Liver (tissue), 9 donors: Measurements from ENCODE around the gene PRKD1. TPM values are rescaled to one million over a fixed set of nuclear protein-coding genes. Genes with fewer than 3 reads are reported as not detected.

ENCODE experiments used
- DNase-seq: peaks from one replicate; pipeline ENCODE4 v3.0.0-alpha.2; 2017; ENCODE audit warnings: low spot score
- H3K27ac ChIP-seq, 2 donors: one replicate each; pipeline ENCODE4 v1.7.0; 2013; ENCODE audit warnings: inconsistent platforms in 2 of 2, low read length in 2 of 2, control low read depth in 1 of 2, low read depth in 1 of 2, mild to moderate bottlenecking in 1 of 2
- H3K27me3 ChIP-seq, 4 donors: one replicate each; pipeline versions ENCODE4 v1.6.1 to v1.7.0; 2013; ENCODE audit warnings: low read length in 3 of 4, inconsistent platforms in 1 of 4, mild to moderate bottlenecking in 1 of 4, moderate library complexity in 1 of 4; ENCODE audit not compliant: control insufficient read depth in 4 of 4, insufficient read depth in 4 of 4
- H3K36me3 ChIP-seq, 4 donors: one replicate each; pipeline versions ENCODE4 v1.6.1 to v1.7.0; 2013; ENCODE audit warnings: low read length in 3 of 4, mild to moderate bottlenecking in 3 of 4, low read depth in 1 of 4, moderate library complexity in 1 of 4; ENCODE audit not compliant: control insufficient read depth in 4 of 4, insufficient read depth in 3 of 4
- H3K4me1 ChIP-seq, 4 donors: one replicate each; pipeline versions ENCODE4 v1.6.1 to v1.7.0; 2013; ENCODE audit warnings: low read length in 3 of 4, mild to moderate bottlenecking in 3 of 4, moderate library complexity in 1 of 4; ENCODE audit not compliant: control insufficient read depth in 4 of 4, insufficient read depth in 4 of 4
- H3K4me3 ChIP-seq, 3 donors: one replicate each; pipeline versions ENCODE4 v1.6.1 to v1.7.0; 2013; ENCODE audit warnings: low read length in 3 of 3, control low read depth in 1 of 3, low read depth in 1 of 3, mild to moderate bottlenecking in 1 of 3
- H3K9ac ChIP-seq, 2 donors: one replicate each; pipeline ENCODE4 v1.7.0; 2013; ENCODE audit warnings: low read length in 2 of 2, mild to moderate bottlenecking in 2 of 2, moderate library complexity in 2 of 2, control low read depth in 1 of 2, low read depth in 1 of 2
- H3K9me3 ChIP-seq, 4 donors: one replicate each; pipeline versions ENCODE4 v1.6.1 to v1.7.0; 2013; ENCODE audit warnings: low read length in 3 of 4; ENCODE audit not compliant: control insufficient read depth in 4 of 4
- EGR1 ChIP-seq, 2 donors: IDR thresholded peaks; 2 replicates each; pipeline ENCODE4 v1.6.1; 2016 to 2018; ENCODE audit warnings: antibody characterized with exemption in 2 of 2, low read depth in 2 of 2
- FOXA1 ChIP-seq: IDR thresholded peaks from 2 replicates; pipeline ENCODE4 v1.6.1; 2016; ENCODE audit warnings: antibody characterized with exemption
- FOXA2 ChIP-seq: IDR thresholded peaks from 2 replicates; pipeline ENCODE4 v1.6.1; 2016; ENCODE audit warnings: antibody characterized with exemption
- GABPA ChIP-seq, 2 donors: IDR thresholded peaks in 1 of 2; conservative IDR thresholded peaks in 1 of 2; 2 replicates each; pipeline ENCODE4 v1.6.1; 2016; ENCODE audit warnings: antibody characterized with exemption in 2 of 2, mild to moderate bottlenecking in 1 of 2, moderate library complexity in 1 of 2
- HNF4A ChIP-seq, 2 donors: conservative IDR thresholded peaks; 2 replicates each; pipeline ENCODE4 v1.6.1; 2016; ENCODE audit warnings: antibody characterized with exemption in 2 of 2, mild to moderate bottlenecking in 2 of 2
- HNF4G ChIP-seq: IDR thresholded peaks from 2 replicates; pipeline ENCODE4 v1.6.1; 2016; ENCODE audit warnings: antibody characterized with exemption
- JUND ChIP-seq, 2 donors: IDR thresholded peaks; 2 replicates each; pipeline ENCODE4 v1.6.1; 2016; ENCODE audit warnings: antibody characterized with exemption in 2 of 2
- NR2F2 ChIP-seq: IDR thresholded peaks from 2 replicates; pipeline ENCODE4 v1.6.1; 2016; ENCODE audit warnings: antibody characterized with exemption
- RAD21 ChIP-seq, 2 donors: IDR thresholded peaks; 2 replicates each; pipeline ENCODE4 v1.6.1; 2016; ENCODE audit warnings: antibody characterized with exemption in 2 of 2, mild to moderate bottlenecking in 2 of 2
- RXRA ChIP-seq, 2 donors: IDR thresholded peaks; 2 replicates each; pipeline ENCODE4 v1.6.1; 2017 to 2018; ENCODE audit warnings: antibody characterized with exemption in 2 of 2, mild to moderate bottlenecking in 1 of 2
- SP1 ChIP-seq: IDR thresholded peaks from 2 replicates; pipeline ENCODE4 v1.6.1; 2018; ENCODE audit warnings: antibody characterized with exemption, mild to moderate bottlenecking
- TAF1 ChIP-seq: conservative IDR thresholded peaks from 2 replicates; pipeline ENCODE4 v1.6.1; 2016; ENCODE audit warnings: antibody characterized with exemption, mild to moderate bottlenecking
- YY1 ChIP-seq: IDR thresholded peaks from 2 replicates; pipeline ENCODE4 v1.6.1; 2016; ENCODE audit warnings: antibody characterized with exemption, mild to moderate bottlenecking
- polyA plus RNA-seq, 2 donors: library from polyadenylated mRNA; stranded (reverse) in 1 of 2; unstranded in 1 of 2; fragments of 200-250 nt in 1 of 2; fragments of >200 nt in 1 of 2; fragmentation: Nextera tagmentation in 1 of 2; extraction: Ambion mirVana in 1 of 2; gene quantifications; one replicate each; pipeline versions ENCODE4 v1.2.1 to v1.2.3, GENCODE V29; 2013 to 2015
- total RNA-seq, 2 donors: library from RNA; depleted of rRNA; stranded (reverse); fragments of >200 nt; gene quantifications; one replicate each; pipeline ENCODE4 v1.2.3, GENCODE V29; 2014
- TF ChIP-seq, protein P1 (sequence below): fragments of 150-350 bp; IDR thresholded peaks from 2 replicates; pipeline ENCODE4 v1.5.1; 2017; ENCODE audit warnings: improper control_type of control experiment, low read depth, low read length; ENCODE audit not compliant: missing input control
- TF ChIP-seq, protein P2 (sequence below): IDR thresholded peaks from 2 replicates; pipeline ENCODE4 v1.6.1; 2016; ENCODE audit warnings: antibody characterized with exemption
- TF ChIP-seq, protein P3 (sequence below): IDR thresholded peaks from 2 replicates; pipeline ENCODE4 v1.6.1; 2016; ENCODE audit warnings: antibody characterized with exemption
- TF ChIP-seq, protein P4 (sequence below): IDR thresholded peaks from 2 replicates; pipeline ENCODE4 v1.6.1; 2016; ENCODE audit warnings: antibody characterized with exemption
- TF ChIP-seq, protein P5 (sequence below): IDR thresholded peaks from 2 replicates; pipeline ENCODE4 v1.6.1; 2016; ENCODE audit warnings: antibody characterized with exemption, mild to moderate bottlenecking
- donor health status: healthy.
- donor health status: healthy.
- donor health status: healthy.
- donor health status: healthy.
- donor health status: healthy.

The PRKD1 gene
- total and polyA plus RNA-seq, 4 donors, result 0.85 to 5.0 (median 0.99) TPM

DNA sequence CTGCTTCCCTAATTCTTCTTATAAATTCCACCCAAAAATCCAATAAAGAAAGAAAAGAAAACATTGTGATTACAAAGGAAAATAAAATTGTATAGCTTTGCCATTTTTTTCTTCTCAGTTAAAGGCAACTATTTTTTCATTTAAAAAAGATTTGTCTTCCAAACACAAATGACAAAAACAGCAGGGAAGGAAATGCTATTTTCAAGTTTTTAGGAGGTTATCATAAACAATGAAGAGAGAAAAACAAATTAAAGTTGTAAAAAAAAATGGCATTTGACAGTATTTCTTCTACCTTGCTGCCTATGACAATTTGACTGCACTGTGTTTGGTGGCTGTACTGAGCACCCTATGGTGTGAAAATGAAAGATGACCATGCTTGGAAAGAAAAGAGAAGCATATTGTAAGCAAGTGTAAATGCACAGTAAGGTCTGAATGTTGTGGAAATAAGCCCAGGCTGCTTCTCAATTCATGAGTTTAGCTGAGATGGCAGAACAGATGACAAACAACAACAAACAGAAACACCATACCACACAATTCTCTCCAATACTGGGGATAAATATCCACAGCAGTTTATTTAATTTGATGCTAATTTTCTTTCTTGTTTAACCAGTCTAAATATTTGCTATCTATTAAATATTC, 109.8 kb downstream of the PRKD1 start:
- H3K4me1 ChIP-seq, result no peaks in the 10 kb centered on the region
- TF ChIP-seq HNF4A (conservative IDR thresholded peaks at IDR 0.05) (no peak), YY1 (no peak), HNF4G (no peak), JUND (IDR thresholded peaks at IDR 0.05) (no peak), RAD21 (IDR thresholded peaks at IDR 0.05) (no peak), NR2F2 (no peak), FOXA1 (no peak), GABPA (IDR thresholded peaks at IDR 0.05 in 1 of 2, conservative IDR thresholded peaks at IDR 0.05 in 1 of 2) (no peak), TAF1 (no peak), SP1 (no peak), EGR1 (IDR thresholded peaks at IDR 0.05; ENCODE audit: low read depth in 2 of 2) (no peak), RXRA (IDR thresholded peaks at IDR 0.05) (no peak), FOXA2 (no peak)
- TF ChIP-seq, protein P1, sequence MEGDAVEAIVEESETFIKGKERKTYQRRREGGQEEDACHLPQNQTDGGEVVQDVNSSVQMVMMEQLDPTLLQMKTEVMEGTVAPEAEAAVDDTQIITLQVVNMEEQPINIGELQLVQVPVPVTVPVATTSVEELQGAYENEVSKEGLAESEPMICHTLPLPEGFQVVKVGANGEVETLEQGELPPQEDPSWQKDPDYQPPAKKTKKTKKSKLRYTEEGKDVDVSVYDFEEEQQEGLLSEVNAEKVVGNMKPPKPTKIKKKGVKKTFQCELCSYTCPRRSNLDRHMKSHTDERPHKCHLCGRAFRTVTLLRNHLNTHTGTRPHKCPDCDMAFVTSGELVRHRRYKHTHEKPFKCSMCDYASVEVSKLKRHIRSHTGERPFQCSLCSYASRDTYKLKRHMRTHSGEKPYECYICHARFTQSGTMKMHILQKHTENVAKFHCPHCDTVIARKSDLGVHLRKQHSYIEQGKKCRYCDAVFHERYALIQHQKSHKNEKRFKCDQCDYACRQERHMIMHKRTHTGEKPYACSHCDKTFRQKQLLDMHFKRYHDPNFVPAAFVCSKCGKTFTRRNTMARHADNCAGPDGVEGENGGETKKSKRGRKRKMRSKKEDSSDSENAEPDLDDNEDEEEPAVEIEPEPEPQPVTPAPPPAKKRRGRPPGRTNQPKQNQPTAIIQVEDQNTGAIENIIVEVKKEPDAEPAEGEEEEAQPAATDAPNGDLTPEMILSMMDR, result no peak
- TF ChIP-seq, protein P2, sequence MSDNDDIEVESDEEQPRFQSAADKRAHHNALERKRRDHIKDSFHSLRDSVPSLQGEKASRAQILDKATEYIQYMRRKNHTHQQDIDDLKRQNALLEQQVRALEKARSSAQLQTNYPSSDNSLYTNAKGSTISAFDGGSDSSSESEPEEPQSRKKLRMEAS, result no peak
- TF ChIP-seq, protein P3, sequence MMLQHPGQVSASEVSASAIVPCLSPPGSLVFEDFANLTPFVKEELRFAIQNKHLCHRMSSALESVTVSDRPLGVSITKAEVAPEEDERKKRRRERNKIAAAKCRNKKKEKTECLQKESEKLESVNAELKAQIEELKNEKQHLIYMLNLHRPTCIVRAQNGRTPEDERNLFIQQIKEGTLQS, result no peak
- TF ChIP-seq, protein P4, sequence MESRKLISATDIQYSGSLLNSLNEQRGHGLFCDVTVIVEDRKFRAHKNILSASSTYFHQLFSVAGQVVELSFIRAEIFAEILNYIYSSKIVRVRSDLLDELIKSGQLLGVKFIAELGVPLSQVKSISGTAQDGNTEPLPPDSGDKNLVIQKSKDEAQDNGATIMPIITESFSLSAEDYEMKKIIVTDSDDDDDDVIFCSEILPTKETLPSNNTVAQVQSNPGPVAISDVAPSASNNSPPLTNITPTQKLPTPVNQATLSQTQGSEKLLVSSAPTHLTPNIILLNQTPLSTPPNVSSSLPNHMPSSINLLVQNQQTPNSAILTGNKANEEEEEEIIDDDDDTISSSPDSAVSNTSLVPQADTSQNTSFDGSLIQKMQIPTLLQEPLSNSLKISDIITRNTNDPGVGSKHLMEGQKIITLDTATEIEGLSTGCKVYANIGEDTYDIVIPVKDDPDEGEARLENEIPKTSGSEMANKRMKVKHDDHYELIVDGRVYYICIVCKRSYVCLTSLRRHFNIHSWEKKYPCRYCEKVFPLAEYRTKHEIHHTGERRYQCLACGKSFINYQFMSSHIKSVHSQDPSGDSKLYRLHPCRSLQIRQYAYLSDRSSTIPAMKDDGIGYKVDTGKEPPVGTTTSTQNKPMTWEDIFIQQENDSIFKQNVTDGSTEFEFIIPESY, result no peak
- TF ChIP-seq, protein P5, sequence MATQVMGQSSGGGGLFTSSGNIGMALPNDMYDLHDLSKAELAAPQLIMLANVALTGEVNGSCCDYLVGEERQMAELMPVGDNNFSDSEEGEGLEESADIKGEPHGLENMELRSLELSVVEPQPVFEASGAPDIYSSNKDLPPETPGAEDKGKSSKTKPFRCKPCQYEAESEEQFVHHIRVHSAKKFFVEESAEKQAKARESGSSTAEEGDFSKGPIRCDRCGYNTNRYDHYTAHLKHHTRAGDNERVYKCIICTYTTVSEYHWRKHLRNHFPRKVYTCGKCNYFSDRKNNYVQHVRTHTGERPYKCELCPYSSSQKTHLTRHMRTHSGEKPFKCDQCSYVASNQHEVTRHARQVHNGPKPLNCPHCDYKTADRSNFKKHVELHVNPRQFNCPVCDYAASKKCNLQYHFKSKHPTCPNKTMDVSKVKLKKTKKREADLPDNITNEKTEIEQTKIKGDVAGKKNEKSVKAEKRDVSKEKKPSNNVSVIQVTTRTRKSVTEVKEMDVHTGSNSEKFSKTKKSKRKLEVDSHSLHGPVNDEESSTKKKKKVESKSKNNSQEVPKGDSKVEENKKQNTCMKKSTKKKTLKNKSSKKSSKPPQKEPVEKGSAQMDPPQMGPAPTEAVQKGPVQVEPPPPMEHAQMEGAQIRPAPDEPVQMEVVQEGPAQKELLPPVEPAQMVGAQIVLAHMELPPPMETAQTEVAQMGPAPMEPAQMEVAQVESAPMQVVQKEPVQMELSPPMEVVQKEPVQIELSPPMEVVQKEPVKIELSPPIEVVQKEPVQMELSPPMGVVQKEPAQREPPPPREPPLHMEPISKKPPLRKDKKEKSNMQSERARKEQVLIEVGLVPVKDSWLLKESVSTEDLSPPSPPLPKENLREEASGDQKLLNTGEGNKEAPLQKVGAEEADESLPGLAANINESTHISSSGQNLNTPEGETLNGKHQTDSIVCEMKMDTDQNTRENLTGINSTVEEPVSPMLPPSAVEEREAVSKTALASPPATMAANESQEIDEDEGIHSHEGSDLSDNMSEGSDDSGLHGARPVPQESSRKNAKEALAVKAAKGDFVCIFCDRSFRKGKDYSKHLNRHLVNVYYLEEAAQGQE, result no peak
- no peaks in the 10 kb centered on the region for H3K27me3 ChIP-seq
- no peak overlapping the region for H3K9ac ChIP-seq
- H3K9me3 ChIP-seq, result no peaks in the 10 kb centered on the region
- no peaks in the 10 kb centered on the region for H3K36me3 ChIP-seq
- no peak for DNase-seq
- no peak overlapping the region for H3K27ac ChIP-seq
- no peak overlapping the region for H3K4me3 ChIP-seq
